ENCODE results near the gene IKBKG. TPM values are rescaled to one million over a fixed set of nuclear protein-coding genes. Genes with fewer than 3 reads are reported as not detected.
"Not testable (repeated sequence)": the region's sequence is repeated elsewhere in the genome, so short reads cannot be mapped to it uniquely, and the experiment has no call there.

IKBKG gene
- total RNA-seq, 1 donor from 2014 or later, result 40.7 TPM

DNA sequence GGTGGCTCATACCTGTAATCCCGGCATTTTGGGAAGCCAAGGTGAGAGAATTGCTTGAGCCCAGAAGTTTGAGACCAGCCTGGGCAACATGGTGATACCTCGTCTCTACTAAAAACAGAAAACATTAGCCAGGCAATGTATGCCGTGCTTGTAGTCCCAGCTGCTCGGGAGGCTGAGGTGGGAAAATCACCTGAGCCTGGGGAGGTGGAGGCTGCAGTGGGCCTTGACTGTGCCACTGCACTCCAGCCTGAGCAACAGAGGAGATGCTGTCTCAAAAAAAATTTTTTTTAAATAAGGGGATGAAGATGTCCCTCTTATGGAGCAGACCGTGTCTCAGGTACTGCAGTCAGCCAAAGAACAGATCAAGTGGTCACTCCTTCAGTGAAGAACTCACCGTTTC, 58.1 kb downstream of the IKBKG start:
- Mint-ChIP-seq H3K9me3 (no peaks in the 10 kb centered on the region), H3K4me3 (no peak overlapping the region), H3K27ac (no peak overlapping the region), H3K36me3 (ENCODE audit: low read depth) (no peaks in the 10 kb centered on the region), H3K4me1 (ENCODE audit: low read depth) (peaks cover 8% of the 10 kb centered on the region), H3K27me3 (ENCODE audit: insufficient read depth) (peaks cover 9% of the 10 kb centered on the region)
- intact Hi-C loops (cut with micrococcal nuclease), result no loop called here
- DNase-seq (ENCODE audit: low spot score), result no peak

- peaks cover 9% of the 10 kb centered on the region for H3K27me3 Mint-ChIP-seq (ENCODE audit: insufficient read depth)
- intact Hi-C loops (cut with micrococcal nuclease), result no loop called here
- no peak overlapping the region for H3K4me3 Mint-ChIP-seq
- no peaks in the 10 kb centered on the region for H3K36me3 Mint-ChIP-seq (ENCODE audit: low read depth)
- H3K27ac Mint-ChIP-seq, result no peak overlapping the region
- H3K9me3 Mint-ChIP-seq, result no peaks in the 10 kb centered on the region
- H3K4me1 Mint-ChIP-seq (ENCODE audit: low read depth), result peaks cover 8% of the 10 kb centered on the region
- no peak for DNase-seq (ENCODE audit: low spot score)
These were observed 60.0 kb downstream of the IKBKG start for GRCh38 chrX:154607370-154607769.

- H3K4me1 Mint-ChIP-seq (ENCODE audit: low read depth); H3K9me3 Mint-ChIP-seq; H3K27ac Mint-ChIP-seq; DNase-seq (ENCODE audit: low spot score); H3K36me3 Mint-ChIP-seq (ENCODE audit: low read depth); intact Hi-C loops (cut with micrococcal nuclease); H3K27me3 Mint-ChIP-seq (ENCODE audit: insufficient read depth); H3K4me3 Mint-ChIP-seq: not testable (repeated sequence)
These were observed 60.6 kb downstream of the IKBKG start for GRCh38 chrX:154607976-154608375.

DNA sequence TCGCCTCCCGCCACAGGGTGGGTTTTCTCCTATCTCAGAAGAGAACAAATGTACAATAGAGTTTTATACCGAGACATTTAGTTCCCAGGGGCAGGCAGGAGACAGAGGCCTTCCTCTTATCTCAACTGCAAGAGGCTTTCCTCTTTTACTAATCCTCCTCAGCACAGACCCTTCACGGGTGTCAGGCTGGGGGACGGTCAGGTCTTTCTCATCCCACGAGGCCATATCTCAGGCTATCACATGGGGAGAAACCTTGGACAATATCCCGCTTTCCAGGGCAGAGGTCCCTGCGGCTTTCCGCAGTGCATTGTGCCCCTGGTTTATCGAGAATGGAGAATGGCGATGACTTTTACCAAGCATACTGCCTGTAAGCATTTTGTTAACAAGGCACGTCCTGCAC, 61.4 kb downstream of the IKBKG start:
- H3K27ac Mint-ChIP-seq; H3K4me1 Mint-ChIP-seq (ENCODE audit: low read depth); DNase-seq (ENCODE audit: low spot score); H3K9me3 Mint-ChIP-seq; H3K4me3 Mint-ChIP-seq; H3K36me3 Mint-ChIP-seq (ENCODE audit: low read depth); intact Hi-C loops (cut with micrococcal nuclease); H3K27me3 Mint-ChIP-seq (ENCODE audit: insufficient read depth): not testable (repeated sequence)

DNA sequence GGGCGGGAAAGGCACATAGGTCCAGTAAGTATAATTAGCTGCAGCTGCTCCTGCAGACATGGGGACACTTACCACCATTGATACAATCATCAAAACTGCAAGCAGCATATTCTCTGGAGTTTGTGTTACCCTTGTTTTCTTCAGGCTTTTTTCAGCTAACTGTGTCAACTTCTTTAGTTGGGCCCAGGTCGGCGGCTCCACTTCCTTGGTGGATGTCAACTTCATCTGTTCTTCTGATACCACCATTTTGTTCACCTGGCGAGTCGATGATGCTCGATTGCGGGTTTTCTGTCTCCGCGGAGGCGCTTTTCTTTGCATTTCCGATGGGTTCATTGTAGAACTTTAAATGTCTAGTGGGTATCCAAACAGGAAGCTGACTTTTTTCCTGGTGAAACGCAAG, 63.7 kb downstream of the IKBKG start:
- H3K4me1 Mint-ChIP-seq (ENCODE audit: low read depth); intact Hi-C loops (cut with micrococcal nuclease); H3K27me3 Mint-ChIP-seq (ENCODE audit: insufficient read depth); H3K9me3 Mint-ChIP-seq; H3K4me3 Mint-ChIP-seq; DNase-seq (ENCODE audit: low spot score); H3K27ac Mint-ChIP-seq; H3K36me3 Mint-ChIP-seq (ENCODE audit: low read depth): not testable (repeated sequence)

DNA sequence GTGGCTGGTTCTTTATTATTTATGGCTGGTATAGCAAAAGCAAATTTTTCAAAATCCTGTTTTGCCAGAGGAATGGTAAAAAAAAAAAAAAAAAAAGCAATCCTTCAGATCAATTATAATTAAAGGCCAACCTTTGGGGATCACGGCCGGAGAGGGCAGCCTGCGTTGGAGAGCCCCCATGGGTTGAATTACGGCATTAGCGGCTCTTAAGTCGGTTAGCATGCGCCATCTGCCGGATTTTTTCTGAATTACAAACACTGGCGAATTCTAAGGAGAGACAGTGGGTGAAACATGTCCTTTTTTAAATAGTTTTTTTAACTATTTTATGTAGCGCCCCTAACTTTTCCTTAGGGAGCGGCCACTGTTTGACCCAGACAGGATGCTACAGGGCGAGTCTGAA, 66.2 kb downstream of the IKBKG start:
- H3K4me3 Mint-ChIP-seq; DNase-seq (ENCODE audit: low spot score); intact Hi-C loops (cut with micrococcal nuclease); H3K27ac Mint-ChIP-seq; H3K27me3 Mint-ChIP-seq (ENCODE audit: insufficient read depth); H3K9me3 Mint-ChIP-seq; H3K4me1 Mint-ChIP-seq (ENCODE audit: low read depth); H3K36me3 Mint-ChIP-seq (ENCODE audit: low read depth): not testable (repeated sequence)

Other genes with a start within 250 kb of the IKBKG start
- gene FLNA, start 173.0 kb upstream of the IKBKG start, total RNA-seq, result 854 and 873 TPM in 2 replicates
- gene EMD, start 168.3 kb upstream of the IKBKG start, total RNA-seq, result 83.3 and 85.5 TPM in 2 replicates
- 2,208 and 2,261 TPM in 2 replicates for gene RPL10, start 149.2 kb upstream of the IKBKG start, total RNA-seq
- gene DNASE1L1, start 138.4 kb upstream of the IKBKG start, total RNA-seq, result 12.4 and 14.5 TPM in 2 replicates
- gene TAFAZZIN, start 136.1 kb upstream of the IKBKG start, total RNA-seq, result 65.2 and 69.2 TPM in 2 replicates
- 49.8 and 54.3 TPM in 2 replicates for gene ATP6AP1, start 118.9 kb upstream of the IKBKG start, total RNA-seq
- 110 and 113 TPM in 2 replicates for gene GDI1, start 110.5 kb upstream of the IKBKG start, total RNA-seq
- gene FAM50A, start 103.5 kb upstream of the IKBKG start, total RNA-seq, result 84.9 and 95.4 TPM in 2 replicates
- gene PLXNA3, start 89.3 kb upstream of the IKBKG start, total RNA-seq, result 45.4 and 61.1 TPM in 2 replicates
- 60.3 and 63.2 TPM in 2 replicates for gene LAGE3, start 68.3 kb upstream of the IKBKG start, total RNA-seq
- 59.2 and 63.5 TPM in 2 replicates for gene UBL4A, start 61.0 kb upstream of the IKBKG start, total RNA-seq
- 19.9 and 23.1 TPM in 2 replicates for gene SLC10A3, start 57.0 kb upstream of the IKBKG start, total RNA-seq
- 35.9 and 40.1 TPM in 2 replicates for gene FAM3A, start 31.4 kb upstream of the IKBKG start, total RNA-seq
- 72.4 and 74.8 TPM in 2 replicates for gene G6PD, start 774 bp upstream of the IKBKG start, total RNA-seq
- not detected in 2 replicates for gene CTAG1A, start 37.5 kb downstream of the IKBKG start, total RNA-seq
- gene CTAG1B, start 71.7 kb downstream of the IKBKG start, total RNA-seq, result not detected in 2 replicates
- not detected in 2 replicates for gene CTAG2, start 106.0 kb downstream of the IKBKG start, total RNA-seq
- gene GAB3, start 203.5 kb downstream of the IKBKG start, total RNA-seq, result 5.1 TPM in 2 replicates
- 186 and 188 TPM in 2 replicates for gene DKC1, start 215.2 kb downstream of the IKBKG start, total RNA-seq